HG02973 (cell line): Measurements from ENCODE around the gene GNGT1.
"Not testable (repeated sequence)": the region's sequence is repeated elsewhere in the genome, so short reads cannot be mapped to it uniquely, and the experiment has no call there.

Experiments
- ATAC-seq: cut with Tn5 transposase; IDR thresholded peaks from one replicate; pipeline ENCODE4 v1.9.1; 2021; ENCODE audit warnings: moderate library complexity; ENCODE audit not compliant: unreplicated experiment

Gene GNGT1

DNA sequence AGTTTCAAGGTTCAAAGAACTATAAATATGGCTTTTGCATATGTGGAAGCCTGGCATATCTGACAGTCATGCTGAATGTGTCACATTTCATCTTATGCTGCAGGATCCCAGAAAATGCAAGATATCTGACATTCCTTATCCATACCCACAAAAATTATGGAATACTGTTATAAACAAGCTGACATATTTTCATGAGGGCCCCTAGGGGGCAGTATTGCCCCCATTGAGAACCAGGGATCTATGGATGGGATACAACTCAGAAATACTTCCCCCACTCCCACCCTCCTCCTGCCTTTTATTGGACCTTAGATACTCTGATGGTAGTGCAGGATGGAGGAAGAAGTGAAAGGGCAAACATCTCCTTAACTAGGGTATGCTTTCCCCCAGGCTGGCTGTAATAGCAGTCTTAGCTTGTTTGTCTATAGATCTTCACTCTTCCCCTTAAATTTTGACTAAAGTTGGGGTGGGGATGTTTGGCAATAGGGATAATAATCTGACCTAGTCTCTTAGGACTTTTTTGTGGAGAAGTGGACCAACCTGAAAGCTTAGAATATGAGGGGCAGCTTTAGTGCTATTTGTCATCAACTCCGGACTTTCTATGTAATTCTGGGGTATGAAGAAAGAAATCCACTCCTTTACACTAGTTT, 3.5 kb upstream of the GNGT1 start:
- ATAC-seq, result no peak

DNA sequence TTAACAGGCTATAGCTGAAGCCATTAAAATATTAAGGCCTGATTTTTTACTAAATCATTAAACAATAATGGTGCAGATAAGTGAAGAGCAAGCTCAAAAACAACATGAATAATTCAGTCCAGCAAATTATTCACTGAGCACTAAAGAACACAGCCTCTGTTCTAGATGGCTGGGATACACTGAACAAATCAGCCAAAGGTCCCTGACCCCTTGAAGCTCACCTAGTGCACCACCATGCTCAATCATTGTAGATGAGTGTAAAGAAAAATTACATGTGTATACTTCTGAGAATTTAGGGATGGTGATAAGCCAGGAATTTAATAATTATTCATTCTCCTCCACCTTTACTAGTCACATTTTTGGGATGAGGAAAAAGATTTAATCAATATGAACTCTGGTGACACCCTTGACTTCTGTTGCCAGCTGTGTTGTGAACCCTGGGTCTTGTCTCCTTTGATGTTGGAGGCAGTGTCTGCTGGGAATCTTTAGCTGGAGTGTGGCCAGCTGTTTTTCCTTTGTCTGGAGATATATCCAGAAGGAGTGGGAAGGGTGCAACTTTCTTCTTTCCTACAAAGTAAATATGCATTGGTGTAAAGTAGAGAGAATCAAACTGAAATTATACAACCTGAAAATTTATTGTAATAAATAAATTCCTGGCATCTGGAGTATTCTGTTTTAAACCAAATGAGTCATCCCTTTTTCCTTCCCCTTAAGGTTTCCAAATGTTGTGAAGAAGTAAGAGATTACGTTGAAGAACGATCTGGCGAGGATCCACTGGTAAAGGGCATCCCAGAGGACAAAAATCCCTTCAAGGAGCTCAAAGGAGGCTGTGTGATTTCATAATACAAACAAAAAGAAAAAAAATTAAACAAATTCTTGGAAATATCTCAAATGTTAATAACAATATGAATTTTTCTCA, 4.0 kb downstream of the GNGT1 start:
- no peak for ATAC-seq

DNA sequence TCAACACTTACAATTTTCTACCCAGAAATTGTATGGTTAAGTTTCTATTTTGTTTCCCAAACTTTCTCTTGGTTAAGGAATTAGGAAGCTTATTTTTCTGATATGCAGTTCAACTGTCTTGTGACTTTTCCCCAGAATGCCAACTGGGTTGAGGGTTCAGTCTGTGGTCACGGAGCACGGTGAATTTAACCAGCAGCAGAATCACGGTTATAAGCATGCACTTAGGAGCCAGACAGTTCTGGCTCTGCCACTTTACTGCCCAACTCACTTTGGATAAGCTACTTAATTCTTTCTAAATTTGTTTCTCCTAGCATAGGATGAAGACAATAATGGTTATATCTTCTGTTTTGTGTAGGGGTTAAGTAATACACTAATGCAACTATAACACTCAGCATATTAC, 4.9 kb downstream of the GNGT1 start:
- ATAC-seq, result not testable (repeated sequence)

DNA sequence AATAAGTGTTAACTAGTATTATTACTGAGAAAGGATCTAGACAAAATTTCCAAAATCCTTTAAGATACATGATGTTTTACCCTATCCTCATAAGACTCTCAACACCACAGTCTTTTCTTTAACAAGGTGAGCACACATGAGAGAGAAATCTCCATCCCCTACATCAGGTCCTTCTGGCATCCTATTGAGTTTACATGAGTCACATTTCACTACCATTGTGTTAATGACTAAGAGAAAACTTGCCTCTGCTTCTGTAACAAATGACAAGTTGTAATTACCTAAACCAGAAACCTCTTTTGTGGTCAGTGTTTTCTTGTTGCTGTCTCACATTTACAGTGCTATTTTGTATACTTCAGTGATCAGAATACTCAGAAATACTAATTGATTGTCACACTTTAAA, 5.3 kb downstream of the GNGT1 start:
- ATAC-seq, result peak; percentile 69

DNA sequence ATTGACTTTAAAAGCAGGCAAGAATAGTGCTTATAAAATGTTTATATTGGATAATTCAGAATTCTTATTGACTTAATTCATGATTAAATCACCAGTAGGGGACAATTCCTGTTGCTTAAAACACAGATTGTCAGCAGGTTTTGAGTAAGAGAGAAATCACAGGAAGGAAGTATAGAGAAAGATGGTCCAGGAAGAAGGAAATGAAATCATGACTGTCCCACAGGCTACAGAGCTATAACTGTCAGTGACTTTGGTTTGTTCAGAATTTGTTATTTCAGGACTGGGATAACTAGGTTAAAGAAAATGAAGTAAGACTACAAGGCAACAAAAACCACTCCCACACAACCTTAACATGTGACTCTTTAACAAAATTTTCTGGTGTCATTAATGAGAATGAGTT, 6.8 kb downstream of the GNGT1 start:
- ATAC-seq, result no peak

DNA sequence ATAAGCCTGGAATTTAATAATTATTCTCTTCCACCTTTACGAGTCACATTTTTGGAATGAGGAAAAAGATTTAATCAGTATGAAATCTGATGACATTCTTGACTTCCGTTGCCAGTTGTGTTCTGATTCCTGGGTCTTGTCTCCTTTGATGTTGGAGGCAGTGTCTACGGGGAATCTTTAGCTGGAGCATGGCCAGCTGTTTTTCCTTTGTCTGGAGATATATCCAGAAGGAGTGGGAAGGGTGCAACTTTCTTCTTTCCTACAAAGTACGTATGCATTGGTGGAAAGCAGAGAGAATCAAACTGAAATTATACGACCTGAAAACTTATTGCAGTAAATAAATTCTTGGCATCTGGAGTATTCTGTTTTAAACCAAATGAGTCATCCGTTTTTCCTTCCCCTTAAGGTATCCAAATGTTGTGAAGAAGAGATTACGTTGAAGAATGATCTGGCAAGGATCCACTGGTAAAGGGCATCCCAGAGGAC, 8.3 kb downstream of the GNGT1 start:
- no peak for ATAC-seq

DNA sequence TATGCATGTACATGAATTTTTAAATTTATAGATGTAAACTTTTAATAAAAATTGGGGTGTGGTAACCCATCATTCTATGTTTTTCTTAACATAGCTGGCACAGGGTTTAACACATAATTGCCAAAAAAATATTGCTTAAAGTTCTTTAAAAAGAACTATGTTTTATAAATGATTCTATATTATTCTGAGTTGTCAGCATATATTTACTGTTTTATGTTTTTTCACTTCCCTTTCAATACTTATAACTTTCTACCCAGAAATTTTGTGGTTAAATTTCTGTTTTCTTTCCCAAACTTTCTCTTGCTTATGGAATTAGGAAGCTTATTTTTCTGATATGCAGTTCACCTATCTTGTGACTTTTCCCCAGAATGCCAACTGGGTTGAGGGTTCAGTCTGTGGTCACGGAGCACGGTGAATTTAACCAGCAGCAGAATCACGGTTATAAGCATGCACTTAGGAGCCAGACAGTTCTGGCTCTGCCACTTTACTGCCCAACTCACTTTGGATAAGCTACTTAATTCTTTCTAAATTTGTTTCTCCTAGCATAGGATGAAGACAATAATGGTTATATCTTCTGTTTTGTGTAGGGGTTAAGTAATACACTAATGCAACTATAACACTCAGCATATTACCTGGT, 9.0 kb downstream of the GNGT1 start:
- not testable (repeated sequence) for ATAC-seq

DNA sequence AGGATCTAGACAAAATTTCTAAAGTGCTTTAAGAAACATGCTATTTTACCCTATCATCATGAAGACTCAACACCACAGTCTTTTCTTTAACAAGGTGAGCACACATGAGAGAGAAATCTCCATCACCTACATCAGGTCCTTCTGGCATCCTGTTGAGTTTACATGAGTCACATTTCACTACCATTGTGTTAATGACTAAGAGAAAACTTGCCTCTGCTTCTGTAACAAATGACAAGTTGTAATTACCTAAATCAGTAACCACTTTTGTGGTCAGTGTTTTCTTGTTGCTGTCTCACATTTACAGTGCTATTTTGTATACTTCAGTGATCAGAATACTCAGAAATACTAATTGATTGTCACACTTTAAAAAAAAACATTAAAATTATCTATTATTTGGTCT, 9.5 kb downstream of the GNGT1 start:
- peak; percentile 55 for ATAC-seq

DNA sequence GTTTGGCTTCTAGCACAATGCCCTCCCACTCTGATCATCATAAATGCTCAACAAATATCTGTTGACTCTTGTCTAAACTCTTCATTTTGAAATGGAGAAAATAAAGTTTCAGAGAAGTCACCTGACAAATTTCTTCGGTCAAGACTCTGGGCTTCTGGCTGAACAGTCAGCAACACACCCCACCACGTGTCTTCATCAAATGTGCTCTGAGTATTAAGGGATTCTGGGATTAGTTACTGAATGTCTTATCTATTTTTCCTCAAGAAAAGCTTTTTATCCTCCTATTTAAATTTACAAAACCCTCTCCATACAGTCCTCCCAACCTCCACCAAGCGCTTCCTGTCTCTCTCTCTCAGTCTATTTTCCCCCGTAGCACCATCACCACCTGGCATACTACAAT, 9.9 kb downstream of the GNGT1 start:
- ATAC-seq, result peak; percentile 13

DNA sequence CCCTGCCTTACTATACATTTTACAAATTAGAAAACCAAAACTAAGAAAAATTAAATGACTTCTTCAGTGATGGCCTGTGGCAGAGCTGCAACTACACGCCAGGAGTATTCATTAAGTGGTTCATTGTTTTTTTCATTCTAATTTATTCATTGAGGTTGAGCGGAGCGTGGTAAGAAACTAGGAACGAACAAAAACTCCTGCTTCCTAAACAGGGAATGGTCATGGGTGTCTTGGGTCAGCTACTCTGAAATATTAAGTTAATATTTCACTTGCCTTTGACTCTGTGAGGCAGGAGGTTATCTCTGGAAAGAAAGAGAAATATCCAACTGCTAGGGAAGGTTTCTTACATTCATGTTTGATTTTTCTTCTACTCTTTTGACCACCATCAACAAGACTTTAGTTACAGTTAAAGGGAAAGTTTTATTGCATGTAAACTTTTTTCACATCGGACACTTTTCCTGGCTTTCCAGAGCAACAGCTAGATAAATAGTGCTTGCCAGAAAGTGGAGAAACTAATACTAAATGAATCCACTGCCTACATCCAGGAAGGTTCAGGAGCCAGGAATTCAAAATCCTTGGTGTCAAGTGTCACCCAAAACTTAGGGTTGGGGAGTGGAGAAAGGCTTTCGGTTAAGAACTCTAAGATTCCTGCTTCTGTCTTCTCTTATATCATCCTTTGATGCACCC, 14.3 kb downstream of the GNGT1 start:
- no peak for ATAC-seq

DNA sequence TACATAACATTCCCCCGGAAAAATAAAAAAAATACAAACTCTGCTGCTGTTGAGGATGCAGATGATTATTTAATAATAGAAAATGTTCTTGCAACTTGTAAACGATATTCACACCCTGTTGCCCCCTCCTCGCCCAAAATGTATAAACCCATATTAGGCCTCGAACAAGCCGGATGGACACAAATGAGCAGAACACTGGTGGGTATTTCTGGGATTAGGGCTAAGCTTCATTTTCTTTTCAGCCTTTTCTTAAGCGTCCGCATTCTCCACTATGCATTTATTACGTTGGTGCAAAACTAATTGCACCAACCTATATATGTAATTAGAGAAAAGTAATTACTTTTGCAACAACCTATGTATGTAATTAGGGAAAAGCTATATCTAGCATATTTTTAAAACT, 14.8 kb downstream of the GNGT1 start:
- ATAC-seq, result no peak

DNA sequence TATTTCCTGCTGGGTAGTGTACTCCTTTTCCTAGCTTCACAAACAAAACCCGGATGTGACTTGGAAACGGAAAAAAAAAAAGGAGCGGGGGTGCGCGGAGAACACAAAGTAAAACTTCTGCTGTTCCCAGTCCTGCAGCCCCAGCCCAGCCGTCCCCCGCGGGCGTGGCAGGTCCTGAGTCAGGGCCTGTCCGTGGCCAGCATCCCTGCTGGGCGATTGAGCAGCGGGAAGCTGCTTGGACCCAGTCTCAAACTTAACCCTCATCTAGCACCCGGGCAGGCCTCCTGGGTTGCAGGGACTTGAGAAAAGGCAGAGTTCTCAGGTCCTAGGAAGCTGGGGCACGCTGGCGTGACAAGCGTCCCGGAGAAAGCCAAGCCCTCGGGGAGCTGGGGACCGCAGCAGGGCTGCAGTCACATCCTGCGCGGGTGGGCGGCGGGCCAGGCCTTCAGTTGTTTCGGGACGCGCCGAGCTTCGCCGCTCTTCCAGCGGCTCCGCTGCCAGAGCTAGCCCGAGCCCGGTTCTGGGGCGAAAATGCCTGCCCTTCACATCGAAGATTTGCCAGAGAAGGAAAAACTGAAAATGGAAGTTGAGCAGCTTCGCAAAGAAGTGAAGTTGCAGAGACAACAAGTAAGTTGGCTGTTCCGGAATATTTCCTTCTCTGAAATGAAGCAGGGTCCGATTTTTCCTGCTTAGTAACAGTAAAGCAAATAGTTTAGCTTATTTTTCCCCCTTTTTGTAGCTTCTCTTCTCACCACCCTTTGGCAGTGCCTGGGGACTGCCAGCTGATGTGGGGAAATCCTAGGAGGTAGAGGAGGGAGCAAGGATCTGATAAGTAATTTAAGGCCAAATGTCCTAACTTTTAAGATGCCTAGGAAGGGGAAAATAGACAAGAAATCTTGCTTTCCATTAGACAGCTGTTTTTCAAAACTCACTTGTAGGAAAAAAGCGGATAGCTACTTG, 15.5 kb downstream of the GNGT1 start, which contains the start of gene GNG11:
GNG11 (plus strand) TSS at position 129 of the 960 bp plus-strand sequence; CDS start at position 532, 403 bp downstream.
- ATAC-seq, result peak; percentile 90

DNA sequence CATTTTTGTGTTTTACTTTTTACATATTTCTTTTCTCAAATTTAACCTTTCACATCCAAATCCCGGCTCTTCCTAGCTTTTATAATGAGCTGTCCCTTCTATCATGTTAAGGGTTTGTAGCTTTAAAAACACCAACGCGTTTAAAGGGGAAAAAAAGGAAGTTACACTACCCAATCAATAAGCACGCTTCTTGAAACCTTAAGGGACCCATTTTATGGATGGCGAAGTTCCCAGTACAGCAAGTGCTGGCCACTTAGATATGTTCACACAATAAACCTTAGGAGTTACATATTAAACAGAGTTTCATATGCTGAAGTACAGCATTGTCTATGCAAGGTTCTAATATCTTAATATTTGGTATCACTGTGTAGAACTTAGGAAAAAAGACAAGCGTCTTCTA, 16.9 kb downstream of the GNGT1 start:
- no peak for ATAC-seq

DNA sequence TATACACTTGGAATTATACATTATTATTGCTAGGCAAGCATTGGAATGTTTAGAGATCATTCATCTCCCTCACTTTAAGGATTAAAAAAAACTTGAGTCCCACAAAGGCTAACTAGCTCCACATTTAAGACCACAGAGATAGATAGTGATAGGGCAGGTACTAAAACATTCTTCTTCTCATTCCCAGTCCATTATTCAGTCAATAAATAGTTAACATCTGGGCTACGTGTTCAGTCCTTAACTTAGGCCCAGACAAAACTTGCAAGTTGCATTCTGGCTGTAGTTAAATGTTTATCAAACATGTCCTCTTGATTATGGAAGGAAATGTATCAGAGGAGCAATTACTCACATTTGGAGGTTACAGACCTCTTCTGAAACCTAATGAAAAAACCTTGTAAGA, 17.6 kb downstream of the GNGT1 start:
- no peak for ATAC-seq

DNA sequence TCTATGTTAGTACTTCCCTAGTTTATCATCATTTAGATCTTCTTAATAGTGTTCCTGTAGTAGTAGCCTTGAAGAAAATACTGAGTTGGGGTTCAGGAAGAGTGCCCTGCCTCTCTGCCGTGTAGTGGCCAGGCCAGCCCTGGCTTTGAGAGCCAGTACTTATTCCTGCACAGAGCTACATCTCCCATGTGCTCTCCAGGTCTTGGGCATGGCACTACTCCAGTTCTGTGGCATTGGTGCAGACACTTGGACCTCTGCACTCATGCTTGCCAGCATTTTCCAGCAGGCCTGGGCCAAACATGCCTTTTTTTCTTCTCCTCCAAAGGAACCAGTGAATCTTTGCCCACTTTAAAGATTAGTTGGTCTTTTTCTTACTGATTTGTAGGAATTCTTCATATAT, 20.4 kb downstream of the GNGT1 start:
- ATAC-seq, result no peak

DNA sequence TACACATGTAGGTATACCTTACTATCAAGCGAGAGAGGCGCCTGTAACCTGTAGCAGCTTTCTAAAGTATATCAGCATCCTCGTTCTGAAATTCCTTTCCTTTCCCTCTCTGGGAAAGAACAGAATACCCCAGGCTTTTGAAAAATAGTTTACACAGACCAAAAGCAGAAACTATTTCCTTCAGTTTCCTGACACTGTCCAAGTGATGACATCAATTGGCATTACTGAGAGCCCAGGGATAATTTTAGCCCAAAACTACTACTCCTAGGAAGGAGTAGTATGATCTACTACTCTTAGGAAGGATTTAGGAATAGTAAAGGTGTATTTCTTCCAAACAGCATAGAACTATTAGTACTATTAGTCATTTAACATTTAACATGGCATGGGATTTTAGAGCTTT, 21.2 kb downstream of the GNGT1 start:
- ATAC-seq, result no peak

DNA sequence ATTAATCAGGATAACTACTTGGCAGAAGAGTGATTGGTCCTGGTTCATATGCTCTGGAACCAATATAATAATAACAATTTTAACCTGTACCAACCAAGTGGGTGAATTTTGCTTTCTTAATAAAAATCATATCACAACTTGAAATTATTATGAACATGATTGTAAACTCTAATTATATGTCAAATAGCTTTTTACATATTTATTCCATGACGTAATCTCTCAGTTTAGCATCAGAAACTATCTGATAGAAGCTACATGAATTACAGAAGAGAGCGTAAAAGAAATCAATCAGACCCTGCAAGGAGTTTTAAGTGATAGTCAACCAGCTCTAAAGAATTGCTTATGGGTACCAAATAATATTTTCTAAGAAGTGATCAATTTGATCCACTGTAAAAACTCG, 25.3 kb downstream of the GNGT1 start:
- ATAC-seq, result no peak

DNA sequence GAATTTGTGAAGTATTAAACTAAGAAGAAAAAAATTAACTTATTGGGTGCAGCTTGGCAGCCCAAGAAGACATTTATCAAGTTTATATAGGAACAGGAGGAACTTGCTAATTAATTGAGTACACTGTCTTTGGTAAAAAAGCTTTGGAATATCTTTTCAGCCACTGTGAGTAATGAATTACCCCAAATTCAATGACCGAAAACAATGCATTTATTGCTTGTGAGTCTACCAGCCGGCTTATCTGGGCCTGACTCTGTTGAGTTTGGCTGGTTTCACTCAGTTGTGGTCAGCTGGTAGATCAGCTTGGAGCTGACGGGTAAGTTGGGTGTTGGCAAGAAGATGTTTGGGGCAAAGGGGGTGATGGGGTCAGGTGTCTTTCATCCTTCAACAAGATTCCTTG, 26.8 kb downstream of the GNGT1 start:
- ATAC-seq, result no peak

DNA sequence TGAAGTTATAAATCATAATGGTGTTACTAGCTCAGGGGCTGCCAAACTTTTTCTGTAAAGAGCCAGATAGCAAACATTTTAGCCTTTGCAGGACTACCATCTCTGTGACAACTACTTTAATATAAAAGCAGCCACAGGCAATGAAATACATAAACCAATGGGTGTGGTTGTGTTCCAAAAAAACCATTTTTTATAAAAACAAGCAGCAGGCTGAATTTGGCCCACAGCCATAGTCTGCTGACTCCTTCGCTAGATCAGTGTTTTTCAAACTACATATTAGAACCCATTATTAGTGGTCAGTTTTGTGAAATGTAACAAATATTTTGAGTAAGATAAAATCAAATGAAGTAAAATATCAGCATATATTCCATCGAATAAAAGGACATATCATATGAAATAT, 28.7 kb downstream of the GNGT1 start:
- no peak for ATAC-seq

DNA sequence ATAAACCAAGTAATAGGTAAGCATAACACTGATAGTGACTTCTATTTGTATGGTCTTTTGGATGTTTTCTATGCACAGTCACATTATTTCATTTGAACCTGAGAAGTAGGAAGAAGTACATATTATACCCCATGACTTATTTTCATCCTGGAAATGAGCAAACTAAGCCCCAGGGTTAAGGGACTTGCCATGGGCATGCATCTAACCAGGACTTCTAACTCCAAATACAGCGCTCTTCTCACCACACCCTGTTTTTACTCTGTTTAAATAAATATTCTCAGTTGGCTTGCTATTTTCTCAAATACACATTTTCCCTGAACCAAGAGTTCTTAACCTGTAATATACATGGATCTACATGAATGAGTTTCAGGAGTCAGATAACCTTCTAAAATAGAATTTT, 31.5 kb downstream of the GNGT1 start:
- ATAC-seq, result no peak
